Medulla oblongata (tissue), 1 donor: ENCODE results near the gene EPHB2.

Source experiments
- DNase-seq: peaks from one replicate; pipeline ENCODE4 v3.0.0-alpha.2; 2015; ENCODE audit errors: extremely low spot score

The EPHB2 gene

DNA sequence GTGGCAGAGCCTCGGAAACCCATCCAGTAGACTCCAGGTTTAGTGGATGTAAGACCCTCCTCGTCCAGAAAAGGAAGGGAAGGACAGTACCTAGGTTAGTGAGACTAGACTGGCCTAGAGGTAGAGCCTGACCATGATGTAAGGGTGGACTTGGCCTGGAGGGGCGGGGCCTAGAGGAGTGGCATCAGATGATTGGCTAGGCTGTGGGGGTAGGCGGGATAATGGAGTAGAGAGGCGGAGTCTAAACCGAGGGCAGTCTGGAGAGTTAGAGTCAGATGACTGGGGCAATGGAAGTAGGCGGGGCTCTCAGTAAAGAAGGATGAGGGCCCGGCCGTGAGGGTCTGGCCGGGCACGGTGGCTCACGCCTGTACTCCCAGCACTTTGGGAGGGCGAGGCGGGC, 70.1 kb downstream of the EPHB2 start:
- no peak for DNase-seq

DNA sequence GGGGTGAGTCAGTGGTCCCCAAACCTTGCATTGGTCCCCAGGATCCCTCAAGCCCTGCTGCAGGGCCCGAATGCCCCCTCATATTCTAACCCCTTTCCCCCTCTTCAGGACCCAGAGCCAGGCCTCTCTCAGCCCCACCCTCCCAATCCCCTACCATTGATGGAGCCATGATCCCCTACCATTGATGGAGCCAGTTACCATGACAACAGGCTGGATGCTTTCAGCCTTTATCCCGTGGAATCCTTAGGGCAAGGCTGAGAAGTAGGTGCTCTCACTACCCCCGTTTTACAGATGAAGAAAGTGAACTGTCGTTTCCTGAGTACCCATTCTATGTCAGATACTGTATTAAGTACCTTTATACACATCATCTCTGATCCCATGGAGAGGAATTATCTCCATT, 70.8 kb downstream of the EPHB2 start:
- no peak for DNase-seq

DNA sequence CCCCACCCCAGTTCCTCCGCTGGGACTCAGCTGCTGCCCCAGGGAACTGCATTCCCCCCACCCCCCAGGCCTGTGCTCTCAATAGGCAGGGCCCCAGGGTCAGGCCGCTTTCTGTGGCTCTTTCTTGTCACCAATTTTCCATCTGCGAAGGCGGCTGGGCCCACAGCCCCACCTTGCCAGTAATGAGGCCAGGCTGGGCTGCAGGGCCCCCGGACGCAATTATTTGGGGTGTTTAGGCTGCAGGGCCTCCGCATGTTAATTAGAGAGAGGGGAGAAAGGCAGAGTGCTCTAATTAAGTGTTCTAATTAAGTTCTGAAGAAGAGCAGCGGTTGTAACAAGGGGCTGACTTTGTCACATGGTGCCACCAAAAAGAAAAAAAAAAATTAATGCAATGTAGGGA, 71.8 kb downstream of the EPHB2 start:
- DNase-seq, result no peak

DNA sequence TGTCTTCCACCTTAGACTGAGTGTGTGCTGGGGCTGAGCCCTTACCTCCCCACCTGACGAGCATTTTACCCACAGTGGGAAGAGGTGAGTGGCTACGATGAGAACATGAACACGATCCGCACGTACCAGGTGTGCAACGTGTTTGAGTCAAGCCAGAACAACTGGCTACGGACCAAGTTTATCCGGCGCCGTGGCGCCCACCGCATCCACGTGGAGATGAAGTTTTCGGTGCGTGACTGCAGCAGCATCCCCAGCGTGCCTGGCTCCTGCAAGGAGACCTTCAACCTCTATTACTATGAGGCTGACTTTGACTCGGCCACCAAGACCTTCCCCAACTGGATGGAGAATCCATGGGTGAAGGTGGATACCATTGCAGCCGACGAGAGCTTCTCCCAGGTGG, 73.7 kb downstream of the EPHB2 start:
- no peak for DNase-seq

DNA sequence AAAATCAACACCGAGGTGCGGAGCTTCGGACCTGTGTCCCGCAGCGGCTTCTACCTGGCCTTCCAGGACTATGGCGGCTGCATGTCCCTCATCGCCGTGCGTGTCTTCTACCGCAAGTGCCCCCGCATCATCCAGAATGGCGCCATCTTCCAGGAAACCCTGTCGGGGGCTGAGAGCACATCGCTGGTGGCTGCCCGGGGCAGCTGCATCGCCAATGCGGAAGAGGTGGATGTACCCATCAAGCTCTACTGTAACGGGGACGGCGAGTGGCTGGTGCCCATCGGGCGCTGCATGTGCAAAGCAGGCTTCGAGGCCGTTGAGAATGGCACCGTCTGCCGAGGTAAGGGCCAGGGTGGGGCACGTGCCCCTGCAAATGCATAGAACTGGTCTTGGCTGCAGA, 74.1 kb downstream of the EPHB2 start:
- DNase-seq, result no peak

DNA sequence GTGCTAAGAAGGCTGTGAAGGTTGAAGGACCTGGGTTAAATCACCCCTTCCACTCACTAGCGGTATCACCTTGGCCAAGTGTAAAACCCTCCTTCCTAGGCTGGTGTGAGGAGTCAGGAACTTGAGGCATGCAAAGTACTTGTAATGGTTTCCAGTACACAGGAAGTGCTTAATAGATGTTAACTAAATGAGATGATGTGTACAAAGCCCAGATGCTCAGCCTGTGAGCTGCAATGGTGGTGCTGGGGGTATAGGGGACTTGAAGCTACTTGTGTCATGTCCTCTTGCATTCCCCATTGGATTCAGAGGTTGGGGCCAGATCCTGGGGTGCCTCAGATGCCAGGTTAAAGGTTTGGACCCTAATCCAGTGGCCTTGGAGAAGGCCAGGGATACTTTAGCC, 75.5 kb downstream of the EPHB2 start:
- no peak for DNase-seq

DNA sequence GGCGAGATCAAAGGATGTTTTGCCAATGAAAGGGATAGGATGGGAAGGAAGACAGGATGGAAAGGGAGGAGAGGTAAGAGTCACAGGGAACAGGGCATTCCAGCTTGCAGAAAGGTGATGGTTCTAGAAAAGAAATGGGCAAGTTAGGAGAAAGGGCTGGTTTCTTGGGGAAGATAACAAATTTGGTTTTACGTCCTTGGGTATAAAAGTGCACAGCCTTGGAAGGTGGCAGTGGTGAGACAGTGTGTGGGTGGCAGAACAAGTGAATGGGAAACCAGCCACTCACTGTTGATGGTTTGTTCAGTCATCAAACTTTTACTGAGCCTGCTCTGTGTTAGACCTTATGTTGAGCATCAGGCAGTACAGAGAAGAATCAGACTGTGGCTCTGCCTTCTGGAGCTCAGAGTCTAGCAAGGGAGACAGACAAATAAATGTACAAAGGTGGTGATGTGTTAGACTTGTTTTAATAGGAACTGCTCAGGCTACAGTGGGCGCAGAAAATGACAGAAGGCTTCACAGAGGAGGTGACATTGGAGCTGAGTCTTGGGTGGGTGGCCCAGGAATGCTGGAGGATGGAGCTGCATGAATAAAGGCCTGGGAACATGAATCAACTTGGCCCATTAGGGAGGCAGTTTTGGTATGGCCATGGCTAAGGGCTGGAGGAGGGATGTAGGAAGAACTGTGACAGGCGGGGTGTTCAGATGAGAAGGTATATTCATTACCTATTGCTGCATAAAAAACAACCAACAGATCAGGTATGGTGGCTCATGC, 76.3 kb downstream of the EPHB2 start:
- DNase-seq, result no peak

DNA sequence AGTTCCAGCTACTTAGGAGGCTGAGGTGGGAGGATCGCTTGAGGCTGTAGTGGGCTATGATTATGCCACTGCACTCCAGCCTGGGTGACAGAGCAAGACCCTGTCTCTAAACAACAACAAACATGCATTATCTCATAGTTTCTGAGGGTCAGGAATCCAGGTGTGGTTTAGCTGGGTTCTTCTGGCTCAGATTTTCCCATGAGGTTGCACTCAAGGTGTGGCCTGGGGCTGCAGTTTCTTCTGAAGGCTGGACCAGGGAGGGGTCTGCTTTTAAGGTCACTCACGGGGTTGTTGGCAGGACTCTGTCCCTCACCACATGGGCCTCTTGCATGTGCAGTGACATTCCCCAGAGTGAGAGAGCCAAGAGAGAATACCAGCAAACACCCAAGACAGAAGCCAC, 77.0 kb downstream of the EPHB2 start:
- DNase-seq, result no peak

DNA sequence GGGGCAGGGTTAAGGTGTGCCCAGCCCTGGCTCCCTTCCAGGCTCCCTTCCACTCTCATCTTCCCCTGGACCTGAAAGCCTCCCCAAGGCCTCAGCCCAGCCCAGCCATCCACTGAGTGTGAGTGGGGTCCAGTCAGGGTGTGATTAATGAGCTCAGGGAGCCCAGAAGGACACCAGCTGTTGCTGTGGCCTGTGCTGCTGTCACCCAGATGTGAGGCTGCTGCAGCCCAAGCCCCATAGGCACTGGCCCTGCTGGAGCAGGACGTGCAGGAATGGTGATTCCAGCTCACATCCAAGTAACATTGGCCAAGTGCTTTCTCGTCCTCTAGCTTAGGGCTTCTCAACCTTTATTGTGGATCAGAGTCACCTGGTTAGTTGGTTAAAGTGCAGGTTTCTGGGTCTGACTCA, 77.6 kb downstream of the EPHB2 start:
- DNase-seq, result no peak

DNA sequence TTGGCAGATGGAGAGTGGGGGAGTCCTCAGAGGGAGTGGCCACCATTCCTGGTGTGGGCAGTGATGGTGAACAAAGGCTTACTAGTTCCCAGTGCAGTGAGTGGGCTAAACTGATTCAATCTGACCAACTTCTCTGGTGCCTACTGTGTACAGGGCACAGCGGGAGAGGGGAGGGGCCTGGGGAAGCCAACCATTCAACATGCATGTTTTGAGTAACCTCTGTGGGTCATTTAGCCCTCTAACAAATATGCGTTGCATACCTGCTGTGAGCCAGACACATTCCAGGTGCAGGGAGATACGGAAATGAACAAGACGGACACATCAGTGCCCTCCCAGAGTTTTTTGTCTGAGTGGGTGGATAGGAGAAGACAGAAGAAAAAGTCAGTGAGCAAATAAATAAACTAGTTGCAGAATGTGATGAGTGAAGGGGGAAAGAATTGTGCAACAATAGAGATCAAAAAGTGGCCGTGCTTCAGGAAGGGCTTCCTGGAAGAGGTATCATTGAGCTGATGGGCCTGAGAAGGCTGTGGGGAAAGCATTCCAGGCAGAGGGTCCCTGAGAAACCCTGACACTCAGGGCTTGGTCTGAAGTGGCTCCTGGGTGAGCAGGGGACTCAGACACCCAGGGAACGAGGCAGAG, 78.8 kb downstream of the EPHB2 start:
- no peak for DNase-seq

DNA sequence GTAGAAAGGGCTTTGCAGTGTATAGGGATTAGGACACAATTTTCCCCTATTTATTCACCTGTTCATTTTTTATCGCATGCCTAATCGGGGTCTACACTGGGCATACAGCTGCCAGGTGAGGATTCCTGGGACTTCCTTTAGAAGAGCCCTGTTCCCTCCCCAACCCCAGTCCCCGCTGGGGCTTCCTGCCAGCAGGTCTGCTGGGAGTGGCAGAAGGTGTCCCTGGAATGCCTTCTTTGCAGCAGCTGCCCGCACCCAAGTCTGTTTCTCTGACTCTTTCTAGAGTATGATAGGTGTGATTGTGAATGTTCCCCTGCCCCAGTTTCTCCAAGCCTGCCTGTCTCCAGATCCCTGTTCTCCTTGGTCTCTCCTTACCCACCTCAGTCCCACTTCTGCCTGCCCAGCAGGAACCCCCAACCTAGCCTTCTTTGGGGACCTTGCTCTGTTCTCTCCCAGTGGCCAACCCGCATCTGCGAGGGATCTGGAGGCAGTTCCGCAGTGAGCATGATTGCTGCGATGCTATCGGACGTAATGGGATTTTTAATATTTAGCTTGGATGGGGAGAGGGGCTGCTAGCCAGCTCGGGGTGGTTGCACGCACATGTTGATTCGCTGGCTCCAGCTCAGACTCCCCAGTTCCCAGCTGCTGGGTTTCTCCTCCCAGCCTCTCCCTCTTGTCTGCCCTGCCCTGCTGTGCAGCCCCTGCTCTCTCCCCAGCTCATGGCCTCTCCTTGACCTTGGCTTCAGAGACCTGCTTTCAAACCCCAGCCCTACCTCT, 79.8 kb downstream of the EPHB2 start:
- no peak for DNase-seq

DNA sequence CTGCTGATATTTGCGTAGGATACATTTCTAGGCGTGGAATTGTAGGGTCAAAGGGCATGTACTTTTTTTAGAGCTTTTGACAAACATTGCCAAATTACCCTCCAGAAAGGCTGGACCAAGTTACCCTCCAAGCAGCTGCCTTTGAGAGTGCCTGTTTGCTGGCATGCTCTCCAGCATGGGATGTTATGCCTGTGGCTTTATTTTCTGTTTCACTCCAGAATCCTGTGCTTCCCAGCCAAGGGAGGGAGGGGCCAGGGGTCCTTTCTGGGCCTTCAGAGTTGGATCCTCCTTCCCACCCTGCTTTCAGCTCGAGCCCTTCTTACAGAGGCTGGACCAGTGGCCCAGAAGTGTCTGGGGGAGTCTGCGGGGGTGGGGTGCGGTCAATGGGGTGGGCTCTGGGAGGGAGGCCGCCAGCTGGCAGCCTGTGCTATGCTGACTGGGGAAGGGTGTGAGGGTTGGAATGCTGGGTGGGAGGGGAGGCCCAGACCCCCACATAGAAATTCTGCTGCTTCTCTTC, 81.2 kb downstream of the EPHB2 start:
- DNase-seq, result no peak

DNA sequence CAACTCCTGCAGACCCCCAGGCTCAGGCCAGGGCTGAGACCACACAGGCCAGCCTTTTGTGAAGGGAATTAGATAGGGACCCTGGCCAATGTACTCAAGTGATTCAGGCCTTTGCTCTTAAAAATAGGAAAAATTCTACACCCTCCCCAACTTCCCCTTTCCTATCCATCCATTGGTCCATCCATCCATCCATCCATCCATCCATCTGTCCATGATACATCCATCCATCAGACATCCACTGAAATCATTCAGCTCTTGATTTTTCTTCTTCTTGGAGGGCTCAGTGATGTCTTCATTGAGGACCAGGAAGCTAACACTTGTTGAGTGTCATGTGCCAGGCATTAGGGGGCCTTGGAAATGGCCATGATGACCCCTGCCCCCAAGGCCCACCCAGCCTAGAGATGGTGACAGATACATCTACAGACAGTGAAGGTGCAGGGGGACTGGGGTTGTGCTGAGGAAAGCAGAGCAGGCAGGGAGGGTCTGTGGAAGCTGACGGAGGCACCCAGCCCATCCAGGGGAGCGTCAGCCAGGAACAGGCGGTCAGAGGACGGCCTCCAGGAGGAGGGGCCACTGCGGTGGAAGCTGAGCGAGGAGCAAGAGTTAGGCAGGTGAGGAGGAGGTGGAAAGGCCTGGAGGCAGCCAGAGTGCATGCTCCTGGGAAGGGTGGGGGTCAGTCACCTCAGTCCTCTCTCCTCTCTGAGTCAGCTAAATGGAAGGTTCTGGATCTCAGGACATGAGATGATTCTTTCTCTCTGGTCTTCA, 81.9 kb downstream of the EPHB2 start:
- no peak for DNase-seq

DNA sequence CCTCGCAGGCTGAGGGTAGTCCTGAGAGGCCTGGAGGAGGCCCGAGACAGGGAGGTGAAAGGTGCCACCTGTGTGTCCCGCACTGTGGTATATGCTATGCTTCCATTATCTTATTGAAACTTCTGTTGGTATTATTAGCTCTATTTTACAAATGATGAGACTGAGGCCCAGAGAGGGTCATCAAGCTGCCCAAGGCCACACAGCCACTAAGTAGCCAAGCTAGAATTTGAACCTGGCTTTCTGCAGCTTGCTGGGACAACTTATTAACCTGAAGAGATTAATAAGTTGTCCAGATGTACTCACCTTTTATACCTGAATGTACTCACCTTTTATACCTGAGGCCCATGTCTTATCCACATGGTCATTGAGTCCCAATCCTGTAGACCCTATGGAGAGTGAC, 83.0 kb downstream of the EPHB2 start:
- no peak for DNase-seq

DNA sequence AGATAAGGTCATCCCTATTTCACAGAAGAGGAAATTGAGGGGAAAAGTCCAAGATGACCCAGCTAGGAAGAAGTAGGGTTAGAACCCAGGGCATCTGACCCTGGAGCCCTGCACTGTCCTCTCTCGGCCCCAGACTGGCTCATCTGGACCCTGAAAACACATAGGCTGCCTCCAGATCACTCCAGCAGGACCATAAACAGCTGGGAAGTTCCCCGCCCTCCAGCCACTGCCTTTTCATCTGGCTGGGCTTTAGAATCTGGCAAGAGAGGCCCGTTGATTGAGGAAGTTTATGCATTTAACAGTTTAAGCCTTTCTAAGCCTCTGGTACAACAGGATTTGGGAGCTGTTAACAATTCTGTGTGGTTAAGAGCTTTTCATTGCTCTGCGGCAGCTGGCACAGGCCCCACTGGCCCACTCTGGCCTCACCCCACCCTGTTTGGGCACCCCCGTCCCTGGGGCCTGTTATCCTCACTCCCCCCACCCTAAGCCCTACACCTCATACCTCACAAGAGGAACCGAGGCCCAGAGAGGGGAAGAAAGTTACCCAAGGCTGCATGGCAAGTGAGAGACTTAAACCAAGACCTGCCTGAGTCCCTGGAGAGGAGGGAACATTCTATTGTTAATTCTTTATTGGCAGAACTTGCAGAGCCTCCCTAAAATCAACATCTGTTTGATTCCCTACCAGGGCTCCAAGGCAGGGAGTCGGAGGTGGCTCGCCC, 84.2 kb downstream of the EPHB2 start:
- no peak for DNase-seq

DNA sequence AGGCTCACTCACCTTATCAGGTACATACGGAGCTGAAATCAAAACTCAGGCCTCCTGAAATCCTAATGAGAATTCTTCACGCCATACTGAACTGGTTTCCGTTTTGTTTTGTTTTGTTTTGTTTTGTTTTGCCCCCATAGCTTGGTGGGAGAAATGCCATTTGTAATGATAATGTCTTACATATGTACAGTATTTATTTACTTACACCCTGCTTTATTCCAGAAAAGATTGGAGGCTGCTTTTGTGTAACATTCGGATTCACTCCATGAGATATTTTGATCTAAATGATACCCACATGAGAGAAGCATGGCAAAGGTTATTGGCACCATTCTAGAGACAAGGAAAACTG, 84.7 kb downstream of the EPHB2 start:
- DNase-seq, result no peak

DNA sequence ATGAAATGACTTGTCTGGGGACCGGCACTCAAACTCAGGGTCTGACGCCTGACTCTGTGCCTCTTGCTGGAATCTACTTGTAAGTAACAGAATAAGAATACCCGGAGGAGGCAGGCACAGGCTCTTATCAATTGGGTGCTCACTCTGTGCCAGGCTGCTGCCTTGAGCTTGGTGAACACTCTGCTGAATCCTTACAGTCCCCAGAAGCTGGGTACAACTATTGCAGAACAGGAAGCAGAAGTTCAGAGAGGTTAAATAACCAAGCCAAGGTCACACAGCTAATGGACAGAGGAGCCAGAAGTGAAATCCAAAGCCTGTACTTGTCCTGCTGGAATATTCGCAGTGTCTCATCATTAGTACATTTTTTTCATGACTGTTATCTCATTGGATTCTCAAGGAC, 86.0 kb downstream of the EPHB2 start:
- no peak for DNase-seq

DNA sequence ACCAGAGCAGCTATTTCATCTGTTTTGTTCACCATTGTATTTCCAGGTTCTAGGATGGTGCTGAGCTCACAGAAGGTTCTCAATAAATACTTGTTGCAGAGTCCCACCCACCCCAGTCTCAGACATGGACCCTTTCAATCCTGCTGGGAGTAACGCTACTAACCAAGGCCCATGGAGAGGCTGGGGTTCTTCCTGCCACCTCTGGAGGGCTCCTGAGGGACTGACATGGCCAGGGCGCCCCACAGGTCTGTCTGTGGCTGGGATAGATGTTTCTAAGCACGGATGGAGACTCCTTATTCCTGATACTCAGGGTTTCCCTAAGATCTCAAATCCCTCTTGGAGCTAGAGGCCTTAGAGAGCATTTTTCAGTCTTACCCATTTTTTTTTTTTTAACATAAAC, 87.4 kb downstream of the EPHB2 start:
- DNase-seq, result no peak

DNA sequence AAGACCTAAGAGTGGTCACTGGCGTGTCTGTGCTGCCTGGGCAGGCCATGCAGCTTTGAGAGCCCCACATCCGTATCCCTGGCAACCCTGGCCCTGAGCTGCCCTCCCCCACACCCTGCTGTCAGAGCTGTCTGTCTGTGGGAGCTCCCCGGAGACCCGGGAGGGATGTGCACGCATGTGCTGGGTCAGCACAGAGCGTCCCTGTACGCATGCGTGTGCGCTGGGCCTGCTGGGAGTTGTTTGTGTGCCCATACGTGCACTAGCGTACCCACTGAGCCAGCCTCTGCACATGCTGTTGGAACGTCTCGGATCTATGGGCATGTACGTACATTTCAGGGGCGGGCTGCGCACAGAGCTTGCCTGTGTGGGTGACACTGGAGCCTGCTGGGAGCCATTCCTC, 89.3 kb downstream of the EPHB2 start:
- no peak for DNase-seq

DNA sequence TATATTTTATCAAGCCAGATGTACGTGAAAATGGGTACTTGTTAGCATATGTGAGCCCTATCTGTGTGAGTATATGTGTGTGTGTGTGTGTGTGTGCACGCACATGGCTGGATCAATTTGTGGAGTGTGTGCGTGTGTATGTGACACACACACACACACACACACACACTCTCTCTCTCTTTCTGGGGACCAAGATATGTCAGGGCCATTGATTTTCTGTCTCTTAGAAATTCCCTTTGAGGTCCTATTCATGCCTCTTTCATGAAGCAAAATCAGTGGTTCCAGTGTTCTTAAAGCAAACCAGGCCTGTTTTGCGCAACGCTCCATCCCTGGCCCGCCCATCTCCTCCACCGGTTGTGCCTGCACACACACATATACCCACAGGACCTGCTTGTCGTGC, 90.0 kb downstream of the EPHB2 start:
- DNase-seq, result no peak

DNA sequence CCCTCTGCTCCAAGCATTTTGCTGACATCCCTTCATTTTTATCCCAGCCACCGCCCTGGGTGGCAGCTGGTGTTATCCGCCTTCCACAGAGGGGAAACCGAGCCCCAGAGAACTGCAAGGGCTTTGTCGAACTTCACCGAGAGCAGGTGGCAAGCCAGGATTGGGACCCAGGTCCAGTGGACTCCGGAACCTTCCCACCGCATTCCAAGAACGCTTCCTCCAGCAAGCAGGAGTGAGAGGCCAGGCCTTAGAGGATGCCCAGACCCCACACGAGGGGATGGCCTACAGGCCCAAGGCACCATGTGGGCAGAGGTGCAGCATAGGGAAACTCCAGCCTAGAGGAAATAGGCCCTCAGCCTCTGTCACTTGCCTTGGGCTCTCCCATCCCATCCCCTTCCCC, 90.7 kb downstream of the EPHB2 start:
- no peak for DNase-seq
